Upper lobe of left lung (tissue), 4 donors: ENCODE data around the gene NXNL2.

Experiments
- CTCF ChIP-seq, 6 experiments: fragments of 450-650 bp in 4 of 6; fragments of 200-600 bp in 2 of 6; sonication (generic) in 2 of 6; IDR thresholded peaks; one replicate each; pipeline ENCODE4 v1.5.1; 2016 to 2019; ENCODE audit warnings: antibody characterized with exemption in 6 of 6
- POLR2A ChIP-seq, 4 donors: fragments of 450-650 bp; IDR thresholded peaks; one replicate each; pipeline ENCODE4 v1.5.1; 2016 to 2017; ENCODE audit warnings: antibody characterized with exemption in 4 of 4, mild to moderate bottlenecking in 2 of 4

GRCh38 chr9:88583901-88584596, 49.1 kb downstream of the NXNL2 start:
- TF ChIP-seq POLR2A (IDR thresholded peaks at IDR 0.05) (no peak), CTCF (IDR thresholded peaks at IDR 0.05) (no peak)
